HepG2 (cell line): ENCODE results near the gene TRAP1.

Source experiments
- EZH2 ChIP-seq: conservative IDR thresholded peaks from 2 replicates; pipeline ENCODE4 v1.6.1; 2012; ENCODE audit warnings: mild to moderate bottlenecking, low read depth, low read length, moderate library complexity
- JUN ChIP-seq: sonication (generic); formaldehyde crosslinking; IDR thresholded peaks from 2 replicates; pipeline ENCODE4 v1.4.0; 2020; ENCODE audit warnings: mild to moderate bottlenecking, missing genetic modification reagents
- MXI1 ChIP-seq: IDR thresholded peaks from 3 replicates; pipeline ENCODE4 v1.6.1; 2012; ENCODE audit warnings: low read depth, low read length, inconsistent platforms, borderline replicate concordance
- PHF20 ChIP-seq: sonication (generic); formaldehyde crosslinking; IDR thresholded peaks from 2 replicates; pipeline ENCODE4 v1.5.0; 2020; ENCODE audit warnings: mild to moderate bottlenecking, missing genetic modification reagents
- RBFOX2 ChIP-seq: fragments of 200-400 bp; formaldehyde crosslinking; IDR thresholded peaks from 2 replicates; pipeline ENCODE4 v1.6.1; 2017; ENCODE audit warnings: low read depth, mild to moderate bottlenecking, low read length
- TCF7 ChIP-seq: sonication (generic); IDR thresholded peaks from 2 replicates; pipeline ENCODE4 v1.6.1; 2016; ENCODE audit warnings: antibody characterized with exemption, low read depth
- ZBTB8A ChIP-seq: sonication (generic); formaldehyde crosslinking; IDR thresholded peaks from 2 replicates; pipeline ENCODE4 v1.4.0; 2020; ENCODE audit warnings: mild to moderate bottlenecking, low read depth, missing genetic modification reagents, borderline replicate concordance
- ZFP36 ChIP-seq: fragments of 150-350 bp; IDR thresholded peaks from 2 replicates; pipeline ENCODE4 v1.6.1; 2018; ENCODE audit warnings: borderline replicate concordance, low read length, low read depth; ENCODE audit not compliant: partially characterized antibody
- ZFP36L1 ChIP-seq: sonication (generic); formaldehyde crosslinking; IDR thresholded peaks from 2 replicates; pipeline ENCODE4 v1.8.0; 2022; ENCODE audit warnings: mild to moderate bottlenecking, missing genetic modification reagents, moderate library complexity
- ZNF589 ChIP-seq: sonication (generic); formaldehyde crosslinking; conservative IDR thresholded peaks from 2 replicates; pipeline ENCODE4 v1.8.0; 2022; ENCODE audit warnings: mild to moderate bottlenecking, moderate library complexity, missing genetic modification reagents
- ZNF781 ChIP-seq: sonication (generic); formaldehyde crosslinking; IDR thresholded peaks from 2 replicates; pipeline ENCODE4 v1.5.1; 2020; ENCODE audit warnings: borderline replicate concordance, mild to moderate bottlenecking, missing genetic modification reagents; ENCODE audit errors: not compliant biosample characterization
- TF ChIP-seq, protein P1 (sequence below): sonication (generic); formaldehyde crosslinking; IDR thresholded peaks from 2 replicates; pipeline ENCODE4 v1.5.0; 2020; ENCODE audit warnings: mild to moderate bottlenecking, missing genetic modification reagents, moderate library complexity

DNA sequence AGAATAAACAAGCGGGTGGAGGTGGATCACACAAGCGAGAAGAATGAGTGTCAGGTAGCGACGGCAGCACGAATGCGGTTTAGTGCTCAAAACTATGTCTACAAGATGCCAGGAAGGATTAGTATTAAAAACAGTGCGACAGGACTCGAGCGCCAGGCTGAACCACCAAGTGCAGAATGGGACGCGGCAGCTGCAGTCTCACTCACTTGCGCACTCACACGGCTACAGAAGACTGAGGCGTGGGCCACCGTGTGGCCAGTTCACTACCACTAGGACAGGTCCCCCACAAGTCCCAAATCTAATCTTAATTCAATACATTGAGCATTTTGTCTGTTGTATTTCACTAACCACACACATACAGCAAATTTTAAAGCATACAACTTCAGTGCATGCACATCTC, 35.7 kb upstream of the TRAP1 start:
- TF ChIP-seq RBFOX2 (no peak), ZFP36L1 (no peak), TCF7 (no peak), ZNF781 (CRISPR knock-in tag) (no peak), JUN (CRISPR knock-in tag) (no peak), ZBTB8A (CRISPR knock-in tag) (no peak), ZFP36 (no peak), EZH2 (no peak), MXI1 (no peak), PHF20 (no peak), ZNF589 (no peak)
- TF ChIP-seq, protein P1, sequence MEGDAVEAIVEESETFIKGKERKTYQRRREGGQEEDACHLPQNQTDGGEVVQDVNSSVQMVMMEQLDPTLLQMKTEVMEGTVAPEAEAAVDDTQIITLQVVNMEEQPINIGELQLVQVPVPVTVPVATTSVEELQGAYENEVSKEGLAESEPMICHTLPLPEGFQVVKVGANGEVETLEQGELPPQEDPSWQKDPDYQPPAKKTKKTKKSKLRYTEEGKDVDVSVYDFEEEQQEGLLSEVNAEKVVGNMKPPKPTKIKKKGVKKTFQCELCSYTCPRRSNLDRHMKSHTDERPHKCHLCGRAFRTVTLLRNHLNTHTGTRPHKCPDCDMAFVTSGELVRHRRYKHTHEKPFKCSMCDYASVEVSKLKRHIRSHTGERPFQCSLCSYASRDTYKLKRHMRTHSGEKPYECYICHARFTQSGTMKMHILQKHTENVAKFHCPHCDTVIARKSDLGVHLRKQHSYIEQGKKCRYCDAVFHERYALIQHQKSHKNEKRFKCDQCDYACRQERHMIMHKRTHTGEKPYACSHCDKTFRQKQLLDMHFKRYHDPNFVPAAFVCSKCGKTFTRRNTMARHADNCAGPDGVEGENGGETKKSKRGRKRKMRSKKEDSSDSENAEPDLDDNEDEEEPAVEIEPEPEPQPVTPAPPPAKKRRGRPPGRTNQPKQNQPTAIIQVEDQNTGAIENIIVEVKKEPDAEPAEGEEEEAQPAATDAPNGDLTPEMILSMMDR (CRISPR knock-in tag), result no peak
